HepG2 (cell line): ENCODE data around the gene MYADML2. TPM values are rescaled to one million over a fixed set of nuclear protein-coding genes. Genes with fewer than 3 reads are reported as not detected.
A peak's percentile ranks its signal among the peaks of the same experiment; 100 is the strongest.

Experiments used
- ATF1 ChIP-seq: IDR thresholded peaks from 2 replicates; pipeline ENCODE4 v1.6.1; 2016; ENCODE audit warnings: mild to moderate bottlenecking, control low read depth
- FLYWCH1 ChIP-seq: sonication (generic); formaldehyde crosslinking; IDR thresholded peaks from 2 replicates; pipeline ENCODE4 v1.8.1; 2023; ENCODE audit warnings: mild to moderate bottlenecking, missing genetic modification reagents
- KDM1A ChIP-seq: IDR thresholded peaks from 2 replicates; pipeline ENCODE4 v1.6.1; 2016; ENCODE audit warnings: missing compliant biosample characterization
- KDM5A ChIP-seq: fragments of 200-600 bp; sonication (generic); IDR thresholded peaks from 2 replicates; pipeline ENCODE4 v1.7.0; 2018; ENCODE audit warnings: antibody characterized with exemption, mild to moderate bottlenecking, low read length, borderline replicate concordance
- KLF11 ChIP-seq: IDR thresholded peaks from 2 replicates; pipeline ENCODE4 v1.6.1; 2016; ENCODE audit warnings: missing compliant biosample characterization
- MLLT10 ChIP-seq: sonication (generic); formaldehyde crosslinking; IDR thresholded peaks from 2 replicates; pipeline ENCODE4 v1.4.0; 2020; ENCODE audit warnings: missing genetic modification reagents
- MTA1 ChIP-seq: sonication (generic); formaldehyde crosslinking; IDR thresholded peaks from 2 replicates; pipeline ENCODE4 v1.4.0; 2020; ENCODE audit warnings: missing genetic modification reagents, mild to moderate bottlenecking, borderline replicate concordance
- RBFOX2 ChIP-seq: fragments of 200-400 bp; formaldehyde crosslinking; IDR thresholded peaks from 2 replicates; pipeline ENCODE4 v1.6.1; 2017; ENCODE audit warnings: low read depth, mild to moderate bottlenecking, low read length
- REL ChIP-seq: sonication (generic); formaldehyde crosslinking; conservative IDR thresholded peaks from 2 replicates; pipeline ENCODE4 v1.8.0; 2022; ENCODE audit warnings: mild to moderate bottlenecking, missing genetic modification reagents, moderate library complexity
- RFX5 ChIP-seq: IDR thresholded peaks from 2 replicates; pipeline ENCODE4 v1.6.1; 2011; ENCODE audit warnings: low read depth, low read length, improper control_type of control experiment
- SPEN ChIP-seq: sonication (generic); formaldehyde crosslinking; IDR thresholded peaks from 2 replicates; pipeline ENCODE4 v1.5.1; 2020; ENCODE audit warnings: low read depth, mild to moderate bottlenecking, missing genetic modification reagents
- SRSF4 ChIP-seq: fragments of 200-400 bp; formaldehyde crosslinking; IDR thresholded peaks from one replicate; pipeline ENCODE4 v1.6.1; 2018; ENCODE audit warnings: mild to moderate bottlenecking, low read depth, low read length, moderate library complexity; ENCODE audit not compliant: poor library complexity, severe bottlenecking
- ZFP36L2 ChIP-seq: sonication (generic); formaldehyde crosslinking; IDR thresholded peaks from 2 replicates; pipeline ENCODE4 v1.4.0; 2020; ENCODE audit warnings: missing genetic modification reagents
- ZNF253 ChIP-seq: sonication (generic); formaldehyde crosslinking; IDR thresholded peaks from 2 replicates; pipeline ENCODE4 v1.8.0; 2022; ENCODE audit warnings: mild to moderate bottlenecking, missing genetic modification reagents, borderline replicate concordance
- ZNF672 ChIP-seq: sonication (generic); formaldehyde crosslinking; IDR thresholded peaks from 2 replicates; pipeline ENCODE4 v1.8.1; 2022; ENCODE audit warnings: missing genetic modification reagents
- ZNF678 ChIP-seq: sonication (generic); formaldehyde crosslinking; IDR thresholded peaks from 2 replicates; pipeline ENCODE4 v1.4.0; 2020; ENCODE audit warnings: mild to moderate bottlenecking, missing genetic modification reagents
- ZNF782 ChIP-seq: sonication (generic); formaldehyde crosslinking; IDR thresholded peaks from 2 replicates; pipeline ENCODE4 v1.4.0; 2020; ENCODE audit warnings: missing genetic modification reagents, mild to moderate bottlenecking, borderline replicate concordance
- polyA plus RNA-seq, 8 experiments: library from polyadenylated mRNA; depleted of rRNA in 3 of 8; stranded (reverse) in 7 of 8; unstranded in 1 of 8; fragments of >200 nt; fragmentation: Illumina TruSeq in 4 of 8; extraction: Trizol in 4 of 8; gene quantifications; 2 replicates each; pipeline versions ENCODE4 v1.2.1 to v1.2.3, GENCODE V29; 2011 to 2016; ENCODE audit warnings: low read depth in 4 of 8, missing spikeins in 1 of 8, mixed read lengths in 1 of 8; ENCODE audit not compliant: insufficient read depth in 1 of 8
- total RNA-seq, 5 experiments: library from RNA; depleted of rRNA; stranded (reverse); fragments of >200 nt; fragmentation: Illumina TruSeq; extraction: Trizol; gene quantifications; 2 replicates each; pipeline ENCODE4 v1.2.3, GENCODE V29; 2016; ENCODE audit warnings: low read depth in 1 of 5
- TF ChIP-seq, protein P1 (sequence below): sonication (generic); formaldehyde crosslinking; conservative IDR thresholded peaks from 2 replicates; pipeline ENCODE4 v1.4.0; 2020; ENCODE audit warnings: missing genetic modification reagents
- TF ChIP-seq, protein P2 (sequence below): sonication (generic); formaldehyde crosslinking; IDR thresholded peaks from 2 replicates; pipeline ENCODE4 v1.4.0; 2020; ENCODE audit warnings: missing genetic modification reagents, mild to moderate bottlenecking, borderline replicate concordance
- TF ChIP-seq, protein P3 (sequence below): sonication (generic); formaldehyde crosslinking; IDR thresholded peaks from 2 replicates; pipeline ENCODE4 v1.4.0; 2020; ENCODE audit warnings: missing genetic modification reagents
- TF ChIP-seq, protein P4 (sequence below): sonication (generic); formaldehyde crosslinking; IDR thresholded peaks from 2 replicates; pipeline ENCODE4 v1.4.0; 2020; ENCODE audit warnings: missing genetic modification reagents

Gene MYADML2
- total and polyA plus RNA-seq, 2 of the 13 experiments (the other 11 are each of a cell fraction or from before 2014, with no cell fraction given) = not detected

DNA sequence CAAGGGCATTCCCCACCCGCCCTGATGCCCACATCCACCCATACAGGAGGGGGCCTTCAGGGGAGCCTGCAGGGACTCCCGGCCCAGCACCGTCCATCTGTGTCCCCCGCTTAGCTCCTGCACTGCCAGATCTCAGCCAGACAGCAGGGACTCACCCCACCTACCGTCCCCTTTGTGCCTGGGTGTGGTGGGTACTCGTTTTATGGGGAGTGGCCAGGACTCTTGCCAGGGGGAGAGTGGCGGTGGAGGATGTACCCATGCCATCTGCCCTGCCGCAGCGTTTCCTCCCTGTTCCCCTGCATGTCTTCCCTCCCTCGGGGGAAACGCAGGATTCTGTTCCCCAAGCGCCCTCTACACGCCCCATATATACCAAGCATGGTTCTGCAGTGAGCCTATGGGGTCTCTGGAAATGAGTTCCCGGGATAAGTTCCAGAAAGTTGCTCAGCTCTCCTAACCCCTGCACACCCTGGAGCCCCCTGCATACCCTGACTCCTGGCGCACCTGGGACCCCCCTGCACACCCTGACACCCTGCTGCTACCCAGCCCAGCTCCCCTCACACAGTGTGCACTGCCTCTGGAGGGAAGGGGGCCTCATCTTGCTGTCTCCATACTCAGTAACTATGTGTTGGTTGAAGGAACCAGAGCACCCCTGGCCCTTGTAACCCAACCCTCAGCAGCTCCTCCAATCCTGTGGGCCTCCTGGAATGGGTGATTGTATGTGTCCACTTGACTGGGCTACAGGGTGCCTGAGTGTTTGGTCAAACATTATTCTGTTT is 15.3 kb downstream of the MYADML2 start (continued):
- TF ChIP-seq, protein P1, sequence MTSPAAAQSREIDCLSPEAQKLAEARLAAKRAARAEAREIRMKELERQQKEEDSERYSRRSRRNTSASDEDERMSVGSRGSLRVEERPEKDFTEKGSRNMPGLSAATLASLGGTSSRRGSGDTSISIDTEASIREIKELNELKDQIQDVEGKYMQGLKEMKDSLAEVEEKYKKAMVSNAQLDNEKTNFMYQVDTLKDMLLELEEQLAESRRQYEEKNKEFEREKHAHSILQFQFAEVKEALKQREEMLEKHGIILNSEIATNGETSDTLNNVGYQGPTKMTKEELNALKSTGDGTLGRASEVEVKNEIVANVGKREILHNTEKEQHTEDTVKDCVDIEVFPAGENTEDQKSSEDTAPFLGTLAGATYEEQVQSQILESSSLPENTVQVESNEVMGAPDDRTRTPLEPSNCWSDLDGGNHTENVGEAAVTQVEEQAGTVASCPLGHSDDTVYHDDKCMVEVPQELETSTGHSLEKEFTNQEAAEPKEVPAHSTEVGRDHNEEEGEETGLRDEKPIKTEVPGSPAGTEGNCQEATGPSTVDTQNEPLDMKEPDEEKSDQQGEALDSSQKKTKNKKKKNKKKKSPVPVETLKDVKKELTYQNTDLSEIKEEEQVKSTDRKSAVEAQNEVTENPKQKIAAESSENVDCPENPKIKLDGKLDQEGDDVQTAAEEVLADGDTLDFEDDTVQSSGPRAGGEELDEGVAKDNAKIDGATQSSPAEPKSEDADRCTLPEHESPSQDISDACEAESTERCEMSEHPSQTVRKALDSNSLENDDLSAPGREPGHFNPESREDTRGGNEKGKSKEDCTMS (CRISPR knock-in tag) = no peak
- TF ChIP-seq ZNF253 (0 out of 2 replicates have a peak, but pooled peaks have one; percentile 5), FLYWCH1 (0 out of 2 replicates have a peak, but pooled peaks have one; percentile 65), SPEN (CRISPR knock-in tag) (0 out of 2 replicates have a peak, but pooled peaks have one; percentile 2), REL (CRISPR knock-in tag) (0 out of 2 replicates have a peak, but pooled peaks have one; percentile 68), KDM5A (no peak), ZNF672 (no peak), ZFP36L2 (CRISPR knock-in tag) (no peak), KLF11 (CRISPR knock-in tag) (no peak), ATF1 (no peak), SRSF4 (no peak), RFX5 (no peak), ZNF678 (0 out of 2 replicates have a peak, but pooled peaks have one; percentile 20), ZNF782 (CRISPR knock-in tag) (no peak), MLLT10 (no peak), MTA1 (CRISPR knock-in tag) (0 out of 2 replicates have a peak, but pooled peaks have one; percentile 17), KDM1A (CRISPR knock-in tag) (no peak), RBFOX2 (no peak; the same call in 1 of the 2 replicates)
- TF ChIP-seq, protein P2, sequence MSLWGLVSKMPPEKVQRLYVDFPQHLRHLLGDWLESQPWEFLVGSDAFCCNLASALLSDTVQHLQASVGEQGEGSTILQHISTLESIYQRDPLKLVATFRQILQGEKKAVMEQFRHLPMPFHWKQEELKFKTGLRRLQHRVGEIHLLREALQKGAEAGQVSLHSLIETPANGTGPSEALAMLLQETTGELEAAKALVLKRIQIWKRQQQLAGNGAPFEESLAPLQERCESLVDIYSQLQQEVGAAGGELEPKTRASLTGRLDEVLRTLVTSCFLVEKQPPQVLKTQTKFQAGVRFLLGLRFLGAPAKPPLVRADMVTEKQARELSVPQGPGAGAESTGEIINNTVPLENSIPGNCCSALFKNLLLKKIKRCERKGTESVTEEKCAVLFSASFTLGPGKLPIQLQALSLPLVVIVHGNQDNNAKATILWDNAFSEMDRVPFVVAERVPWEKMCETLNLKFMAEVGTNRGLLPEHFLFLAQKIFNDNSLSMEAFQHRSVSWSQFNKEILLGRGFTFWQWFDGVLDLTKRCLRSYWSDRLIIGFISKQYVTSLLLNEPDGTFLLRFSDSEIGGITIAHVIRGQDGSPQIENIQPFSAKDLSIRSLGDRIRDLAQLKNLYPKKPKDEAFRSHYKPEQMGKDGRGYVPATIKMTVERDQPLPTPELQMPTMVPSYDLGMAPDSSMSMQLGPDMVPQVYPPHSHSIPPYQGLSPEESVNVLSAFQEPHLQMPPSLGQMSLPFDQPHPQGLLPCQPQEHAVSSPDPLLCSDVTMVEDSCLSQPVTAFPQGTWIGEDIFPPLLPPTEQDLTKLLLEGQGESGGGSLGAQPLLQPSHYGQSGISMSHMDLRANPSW (CRISPR knock-in tag) = no peak
- TF ChIP-seq, protein P3, sequence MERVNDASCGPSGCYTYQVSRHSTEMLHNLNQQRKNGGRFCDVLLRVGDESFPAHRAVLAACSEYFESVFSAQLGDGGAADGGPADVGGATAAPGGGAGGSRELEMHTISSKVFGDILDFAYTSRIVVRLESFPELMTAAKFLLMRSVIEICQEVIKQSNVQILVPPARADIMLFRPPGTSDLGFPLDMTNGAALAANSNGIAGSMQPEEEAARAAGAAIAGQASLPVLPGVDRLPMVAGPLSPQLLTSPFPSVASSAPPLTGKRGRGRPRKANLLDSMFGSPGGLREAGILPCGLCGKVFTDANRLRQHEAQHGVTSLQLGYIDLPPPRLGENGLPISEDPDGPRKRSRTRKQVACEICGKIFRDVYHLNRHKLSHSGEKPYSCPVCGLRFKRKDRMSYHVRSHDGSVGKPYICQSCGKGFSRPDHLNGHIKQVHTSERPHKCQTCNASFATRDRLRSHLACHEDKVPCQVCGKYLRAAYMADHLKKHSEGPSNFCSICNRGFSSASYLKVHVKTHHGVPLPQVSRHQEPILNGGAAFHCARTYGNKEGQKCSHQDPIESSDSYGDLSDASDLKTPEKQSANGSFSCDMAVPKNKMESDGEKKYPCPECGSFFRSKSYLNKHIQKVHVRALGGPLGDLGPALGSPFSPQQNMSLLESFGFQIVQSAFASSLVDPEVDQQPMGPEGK = no peak
- TF ChIP-seq, protein P4, sequence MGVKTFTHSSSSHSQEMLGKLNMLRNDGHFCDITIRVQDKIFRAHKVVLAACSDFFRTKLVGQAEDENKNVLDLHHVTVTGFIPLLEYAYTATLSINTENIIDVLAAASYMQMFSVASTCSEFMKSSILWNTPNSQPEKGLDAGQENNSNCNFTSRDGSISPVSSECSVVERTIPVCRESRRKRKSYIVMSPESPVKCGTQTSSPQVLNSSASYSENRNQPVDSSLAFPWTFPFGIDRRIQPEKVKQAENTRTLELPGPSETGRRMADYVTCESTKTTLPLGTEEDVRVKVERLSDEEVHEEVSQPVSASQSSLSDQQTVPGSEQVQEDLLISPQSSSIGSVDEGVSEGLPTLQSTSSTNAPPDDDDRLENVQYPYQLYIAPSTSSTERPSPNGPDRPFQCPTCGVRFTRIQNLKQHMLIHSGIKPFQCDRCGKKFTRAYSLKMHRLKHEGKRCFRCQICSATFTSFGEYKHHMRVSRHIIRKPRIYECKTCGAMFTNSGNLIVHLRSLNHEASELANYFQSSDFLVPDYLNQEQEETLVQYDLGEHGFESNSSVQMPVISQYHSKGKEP = no peak
